ENCODE results near the gene KCNH1.
A peak's percentile ranks its signal among the peaks of the same experiment; 100 is the strongest.
"Not testable (repeated sequence)": the region's sequence is repeated elsewhere in the genome, so short reads cannot be mapped to it uniquely, and the experiment has no call there.

KCNH1 gene

GRCh38 chr1:211007830-211008229 lies 126.1 kb downstream of the KCNH1 start:
- DNase-seq = no peak

GRCh38 chr1:210995931-210996330 lies 138.0 kb downstream of the KCNH1 start:
- DNase-seq = not testable (repeated sequence)

GRCh38 chr1:210992837-210993236 lies 141.1 kb downstream of the KCNH1 start:
- DNase-seq = no peak

GRCh38 chr1:210989905-210990304 lies 144.0 kb downstream of the KCNH1 start:
- no peak for DNase-seq

- no peak for DNase-seq
Observed at GRCh38 chr1:210981490-210981889, 152.5 kb downstream of the KCNH1 start.

- no peak for DNase-seq
Observed at GRCh38 chr1:210980082-210980481, 153.9 kb downstream of the KCNH1 start.

GRCh38 chr1:210978974-210979354 lies 155.0 kb downstream of the KCNH1 start:
- no peak for DNase-seq

GRCh38 chr1:210978316-210978973 lies 155.5 kb downstream of the KCNH1 start:
- DNase-seq = no peak

GRCh38 chr1:210951279-210951678 lies 182.7 kb downstream of the KCNH1 start:
- DNase-seq = no peak

- DNase-seq = peak; percentile 3
Observed at GRCh38 chr1:210949940-210950546, 183.9 kb downstream of the KCNH1 start.

GRCh38 chr1:210949489-210949888 lies 184.5 kb downstream of the KCNH1 start:
- DNase-seq = no peak

- DNase-seq = no peak
Observed at GRCh38 chr1:210949039-210949438, 184.9 kb downstream of the KCNH1 start.

- no peak for DNase-seq
Observed at GRCh38 chr1:210944252-210944651, 189.7 kb downstream of the KCNH1 start.

- no peak for DNase-seq
Observed at GRCh38 chr1:210942513-210942912, 191.4 kb downstream of the KCNH1 start.

GRCh38 chr1:210940081-210940617 lies 193.8 kb downstream of the KCNH1 start:
- DNase-seq = no peak

- DNase-seq = no peak
Observed at GRCh38 chr1:210938416-210938925, 195.5 kb downstream of the KCNH1 start.

- DNase-seq = no peak
Observed at GRCh38 chr1:210937846-210938245, 196.1 kb downstream of the KCNH1 start.

GRCh38 chr1:210935905-210936304 lies 198.0 kb downstream of the KCNH1 start:
- DNase-seq = no peak

- no peak for DNase-seq
Observed at GRCh38 chr1:210932104-210932503, 201.8 kb downstream of the KCNH1 start.

- no peak for DNase-seq
Observed at GRCh38 chr1:210922666-210923065, 211.3 kb downstream of the KCNH1 start.

- DNase-seq = no peak
Observed at GRCh38 chr1:210920716-210921694, 212.9 kb downstream of the KCNH1 start.

GRCh38 chr1:210920258-210920657 lies 213.7 kb downstream of the KCNH1 start:
- DNase-seq = no peak

- no peak for DNase-seq
Observed at GRCh38 chr1:210918893-210919292, 215.1 kb downstream of the KCNH1 start.
